HG02970 (cell line): Measurements from ENCODE around the gene KRTAP10-1.
"Not testable (repeated sequence)": the region's sequence is repeated elsewhere in the genome, so short reads cannot be mapped to it uniquely, and the experiment has no call there.

Source experiments
- ATAC-seq: cut with Tn5 transposase; IDR thresholded peaks from one replicate; pipeline ENCODE4 v1.9.1; 2021; ENCODE audit warnings: mild to moderate bottlenecking, moderate library complexity, moderate number of reproducible peaks; ENCODE audit not compliant: unreplicated experiment, low FRiP score

Gene KRTAP10-1

GRCh38 chr21:44571844-44572782 lies 32.1 kb upstream of the KRTAP10-1 start:
- no peak for ATAC-seq

DNA sequence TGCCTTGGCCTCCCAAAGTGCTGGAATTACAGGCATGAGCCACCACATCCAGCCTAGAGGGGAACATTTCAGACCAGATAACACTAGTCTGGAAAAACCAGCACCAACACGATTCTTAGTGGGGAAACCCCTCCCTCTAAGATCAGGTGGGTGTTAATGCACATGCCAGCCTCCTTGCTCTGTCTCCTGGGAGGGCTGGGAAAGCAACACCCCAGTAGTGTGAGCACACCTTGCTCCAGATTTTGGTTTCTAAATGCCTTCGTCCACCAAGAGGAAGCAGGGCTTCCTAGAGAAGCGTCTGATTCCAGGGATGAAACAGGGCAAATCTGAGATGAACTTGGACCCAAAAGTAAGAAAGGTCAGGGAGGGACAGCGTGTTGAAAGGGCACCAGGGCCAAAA lies 31.3 kb upstream of the KRTAP10-1 start:
- no peak for ATAC-seq

DNA sequence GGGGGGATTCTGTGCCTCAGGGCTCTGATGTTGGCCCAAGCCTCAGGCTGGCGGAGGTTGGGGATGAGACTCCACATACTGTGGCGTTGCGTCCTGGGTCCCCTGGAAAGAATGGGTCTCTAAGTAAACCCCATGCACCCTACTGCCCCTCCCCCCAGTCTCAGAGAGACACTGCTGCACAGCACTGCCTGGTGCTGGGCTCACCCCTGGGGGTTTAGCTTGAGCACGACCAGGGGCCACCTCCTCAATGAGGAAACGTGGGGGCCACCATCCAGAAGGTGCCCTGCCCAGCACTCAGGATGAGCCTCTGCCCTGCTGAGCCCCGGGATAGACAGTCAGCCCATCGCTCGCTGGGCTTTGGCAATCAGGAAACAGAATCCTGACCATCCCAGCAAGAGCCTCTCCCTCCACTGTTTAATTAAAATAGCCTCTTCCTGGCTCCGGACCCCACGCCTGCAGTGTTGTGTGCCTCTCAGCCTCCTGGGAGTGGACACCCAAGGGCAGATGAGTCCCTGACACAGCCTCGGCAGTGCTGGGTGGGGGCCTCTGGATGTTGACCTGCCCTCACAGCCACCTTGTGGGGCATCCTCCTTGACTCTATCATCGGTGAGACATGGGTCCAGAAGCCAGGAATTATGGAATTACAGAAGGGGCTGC lies 30.0 kb upstream of the KRTAP10-1 start:
- no peak for ATAC-seq

GRCh38 chr21:44568667-44569556 lies 28.9 kb upstream of the KRTAP10-1 start:
- ATAC-seq, result no peak

- ATAC-seq, result no peak
Observed at GRCh38 chr21:44568261-44568660, 28.3 kb upstream of the KRTAP10-1 start.

DNA sequence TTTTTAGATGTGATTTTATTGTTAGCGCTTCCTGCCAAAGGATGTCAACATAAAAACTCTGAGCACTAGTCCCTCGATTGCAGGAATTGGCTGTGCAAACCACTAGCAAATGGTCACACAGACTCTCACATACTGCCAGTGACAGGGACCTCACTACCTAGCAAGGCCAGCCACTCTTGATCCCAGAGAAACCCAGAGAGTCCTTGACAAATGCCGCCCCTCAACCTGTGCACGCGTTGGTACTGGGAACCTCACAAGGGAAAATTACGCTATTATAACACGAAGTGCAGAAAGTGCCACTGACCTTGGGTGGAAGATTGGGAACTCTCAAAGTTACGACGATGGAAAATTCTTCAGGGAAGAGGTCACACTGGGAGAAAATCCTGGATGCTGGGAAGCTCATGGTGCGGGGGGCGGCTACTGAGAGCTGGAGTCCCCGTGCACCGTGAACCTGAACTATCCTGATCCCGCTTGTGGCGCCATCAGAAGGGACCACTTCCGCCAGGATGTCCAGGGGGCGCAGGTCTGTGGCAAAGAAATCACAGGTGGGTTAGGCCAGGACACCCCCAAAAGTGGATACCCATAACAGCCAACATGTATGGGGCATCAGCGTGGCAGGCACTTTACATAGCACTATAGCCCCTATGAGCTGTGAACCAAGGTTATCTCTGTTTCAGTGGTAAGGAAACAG lies 27.6 kb upstream of the KRTAP10-1 start:
- no peak for ATAC-seq

DNA sequence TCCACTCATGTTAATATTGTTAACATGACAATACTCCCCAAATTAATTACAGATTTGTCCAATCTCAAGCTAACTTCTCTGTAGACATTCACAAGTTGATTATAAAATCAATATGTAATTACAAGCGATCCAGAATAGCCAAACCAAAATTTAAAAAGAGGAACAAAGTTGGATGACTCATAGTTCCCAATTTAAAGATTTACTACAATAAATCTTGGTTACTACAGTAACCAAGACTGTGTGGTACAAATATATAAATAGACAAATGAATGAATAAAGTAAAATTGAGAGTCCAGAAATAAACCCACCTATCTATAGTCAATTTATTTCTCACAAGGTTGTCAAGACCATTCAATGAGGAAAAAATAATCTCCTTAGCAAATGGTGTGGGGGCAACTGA lies 26.4 kb upstream of the KRTAP10-1 start:
- no peak for ATAC-seq

DNA sequence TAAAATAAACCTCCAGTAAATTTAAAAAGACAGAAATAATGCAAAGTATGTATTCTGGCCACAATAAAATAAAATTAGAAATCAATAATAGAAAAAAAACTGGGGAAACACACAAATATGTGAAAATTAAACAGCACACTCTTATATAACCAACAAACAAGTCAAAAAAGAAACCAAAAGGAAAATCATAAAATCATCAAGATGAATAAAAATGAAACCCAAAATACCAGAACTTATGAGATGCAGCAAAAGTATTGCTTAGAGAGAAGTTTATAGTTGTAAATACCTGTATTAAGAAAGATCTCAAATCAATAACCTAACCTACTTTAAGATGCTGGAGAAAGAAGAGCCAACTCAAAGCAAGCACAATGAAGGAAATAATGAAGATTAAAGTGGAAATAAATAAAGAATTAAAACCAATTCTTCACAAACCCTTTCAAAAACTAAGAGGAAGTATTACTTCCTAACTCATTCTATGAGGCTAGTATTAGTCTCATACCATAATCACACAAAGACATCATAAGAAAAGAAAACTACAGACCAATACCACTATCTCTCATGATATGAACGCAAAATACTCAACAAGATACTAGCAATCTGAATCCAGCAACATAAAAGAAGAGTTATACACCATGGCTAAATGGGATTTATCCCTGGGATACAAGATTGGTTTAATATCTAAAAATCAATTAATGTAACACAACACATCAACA lies 25.0 kb upstream of the KRTAP10-1 start:
- no peak for ATAC-seq

GRCh38 chr21:44564099-44564498 lies 24.1 kb upstream of the KRTAP10-1 start:
- no peak for ATAC-seq

- ATAC-seq, result no peak
Observed at GRCh38 chr21:44558695-44559094, 18.7 kb upstream of the KRTAP10-1 start, which contains the start of gene KRTAP10-3. Gene KRTAP10-3 (minus strand): TSS chr21:44558795. CDS start chr21:44558715, 80 bp downstream.

DNA sequence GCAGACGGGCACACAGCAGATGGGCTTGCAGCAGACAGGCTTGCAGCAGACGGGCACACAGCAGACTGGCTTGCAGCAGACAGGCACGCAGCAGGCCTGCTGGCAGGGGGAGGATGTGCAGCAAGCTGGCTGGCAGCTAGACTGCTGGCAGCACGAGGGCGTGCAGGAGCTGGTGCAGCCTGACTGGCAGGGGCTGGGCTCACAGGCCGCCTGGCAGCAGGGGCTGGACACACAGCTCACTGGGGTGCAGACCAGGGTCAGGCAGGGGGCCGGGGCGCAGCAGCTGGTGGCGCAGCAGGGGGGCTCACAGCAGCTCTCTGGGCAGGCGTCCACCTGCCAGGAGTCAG lies 18.3 kb upstream of the KRTAP10-1 start:
- ATAC-seq, result not testable (repeated sequence)

DNA sequence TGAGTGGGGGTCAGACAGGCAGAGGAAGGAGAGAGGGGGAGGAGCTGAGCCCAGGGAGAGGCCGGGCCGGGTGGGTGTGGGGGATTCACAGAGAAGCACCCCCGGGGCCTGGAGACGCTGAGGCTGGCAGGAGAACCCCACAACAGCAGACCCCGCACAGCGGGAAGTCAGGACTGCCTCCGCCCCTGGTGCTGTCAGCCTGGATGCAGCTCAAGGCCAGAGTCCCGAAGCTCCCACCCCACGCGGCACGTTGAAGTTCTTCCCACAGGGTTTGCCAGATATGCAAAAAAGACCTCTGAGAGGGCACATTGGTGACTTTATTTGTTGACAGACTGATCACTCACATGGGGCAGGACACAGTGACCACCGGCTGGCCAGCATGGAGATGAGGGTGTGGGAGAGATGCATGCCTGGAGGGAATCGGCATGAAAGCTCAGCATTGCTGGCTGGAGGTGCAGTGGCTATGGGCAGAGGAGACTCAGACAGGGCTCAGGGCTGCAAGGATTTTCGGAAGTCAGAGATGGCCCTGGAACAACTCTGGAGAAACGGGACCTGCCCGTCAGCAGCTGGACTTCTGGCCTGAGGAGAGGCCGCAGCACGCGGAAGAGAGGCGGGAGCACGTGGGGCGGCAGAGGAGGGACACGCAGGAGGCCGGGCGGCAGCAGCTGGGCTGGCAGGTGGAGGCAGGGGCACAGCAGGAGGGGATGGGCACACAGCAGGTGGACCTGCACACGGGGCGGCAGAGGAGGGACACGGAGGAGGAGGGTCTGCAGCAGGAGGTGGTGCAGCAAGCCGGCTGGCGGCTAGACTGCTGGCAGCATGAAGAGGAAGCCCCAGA lies 17.7 kb upstream of the KRTAP10-1 start:
- ATAC-seq, result no peak

GRCh38 chr21:44556879-44557278 lies 16.9 kb upstream of the KRTAP10-1 start:
- ATAC-seq, result no peak

GRCh38 chr21:44555200-44555875 lies 15.3 kb upstream of the KRTAP10-1 start:
- no peak for ATAC-seq

DNA sequence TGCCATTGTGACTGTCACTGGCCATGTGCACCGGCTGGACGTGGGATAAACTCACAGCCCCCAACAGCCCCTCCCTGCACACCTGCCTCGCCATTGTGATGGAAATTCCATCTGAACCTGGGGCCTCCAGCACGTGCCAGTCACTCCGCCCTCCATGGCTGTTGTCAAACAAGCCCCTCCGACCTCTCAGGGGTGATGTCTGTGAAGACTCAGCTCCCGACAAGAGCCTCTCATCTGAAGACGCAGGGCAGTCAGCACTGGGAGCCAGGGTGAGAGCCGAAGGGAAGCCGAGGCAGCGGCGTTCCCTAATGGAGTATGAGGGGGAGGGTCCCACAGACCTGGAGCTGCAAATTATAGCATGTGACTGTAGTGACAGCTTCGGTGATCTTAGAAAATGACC lies 12.7 kb upstream of the KRTAP10-1 start:
- ATAC-seq, result no peak

DNA sequence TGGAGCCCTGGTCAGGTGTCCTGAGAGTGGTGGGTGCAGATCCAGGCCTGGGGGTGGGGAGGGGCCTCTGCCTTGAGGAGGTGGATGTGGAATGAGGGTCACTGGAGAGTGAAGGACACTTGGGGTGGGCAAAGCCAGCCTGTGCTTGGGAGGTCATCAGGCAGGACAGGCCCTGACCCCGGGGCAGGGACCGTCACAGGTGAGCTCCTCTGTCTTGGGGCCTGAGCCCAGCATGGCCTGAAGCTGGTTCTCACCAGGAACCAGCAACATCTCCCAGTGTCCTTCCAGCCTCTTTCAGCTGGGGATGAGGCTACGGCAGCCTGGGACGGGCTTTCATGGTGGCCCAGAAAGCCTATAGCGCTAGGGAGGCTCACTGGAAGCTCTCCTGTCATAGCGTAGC lies 12.1 kb upstream of the KRTAP10-1 start:
- ATAC-seq, result no peak

- ATAC-seq, result no peak
Observed at GRCh38 chr21:44551340-44551961, 11.5 kb upstream of the KRTAP10-1 start, which contains the start of gene KRTAP10-2. Gene KRTAP10-2 (minus strand): TSS chr21:44551505. CDS start chr21:44551458, 47 bp downstream.

- no peak for ATAC-seq
Observed at GRCh38 chr21:44550807-44551206, 10.8 kb upstream of the KRTAP10-1 start.
